ENCODE results near the gene BMP10. TPM values are rescaled to one million over a fixed set of nuclear protein-coding genes. Genes with fewer than 3 reads are reported as not detected.

The BMP10 gene
- total RNA-seq, 1 donor from 2014 or later = not detected

GRCh38 chr2:68880213-68880612, 9.0 kb upstream of the BMP10 start:
- no peaks in the 10 kb centered on the region for H3K36me3 Mint-ChIP-seq (ENCODE audit: low read depth)
- H3K27me3 Mint-ChIP-seq (ENCODE audit: low read depth) = peaks cover 5% of the 10 kb centered on the region
- no peak overlapping the region for H3K4me3 Mint-ChIP-seq (ENCODE audit: unreplicated experiment)
- H3K9me3 Mint-ChIP-seq (ENCODE audit: low read depth) = peaks cover 3% of the 10 kb centered on the region
- no peak for TF ChIP-seq CTCF (IDR thresholded peaks at IDR 0.05)
- DNase-seq (ENCODE audit: low spot score) = no peak
- no peak overlapping the region for H3K27ac Mint-ChIP-seq (ENCODE audit: unreplicated experiment)
- H3K4me1 Mint-ChIP-seq (ENCODE audit: low read depth) = no peaks in the 10 kb centered on the region

GRCh38 chr2:68879296-68879695, 8.1 kb upstream of the BMP10 start:
- peaks cover 5% of the 10 kb centered on the region for H3K27me3 Mint-ChIP-seq (ENCODE audit: low read depth)
- H3K27ac Mint-ChIP-seq (ENCODE audit: unreplicated experiment) = no peak overlapping the region
- no peak for DNase-seq (ENCODE audit: low spot score)
- no peak for TF ChIP-seq CTCF (IDR thresholded peaks at IDR 0.05)
- peaks cover 3% of the 10 kb centered on the region for H3K9me3 Mint-ChIP-seq (ENCODE audit: low read depth)
- H3K4me1 Mint-ChIP-seq (ENCODE audit: low read depth) = no peaks in the 10 kb centered on the region
- no peaks in the 10 kb centered on the region for H3K36me3 Mint-ChIP-seq (ENCODE audit: low read depth)
- no peak overlapping the region for H3K4me3 Mint-ChIP-seq (ENCODE audit: unreplicated experiment)

- H3K4me3 Mint-ChIP-seq (ENCODE audit: unreplicated experiment) = no peak overlapping the region
- H3K9me3 Mint-ChIP-seq (ENCODE audit: low read depth) = peaks cover 3% of the 10 kb centered on the region
- peaks cover 5% of the 10 kb centered on the region for H3K27me3 Mint-ChIP-seq (ENCODE audit: low read depth)
- H3K4me1 Mint-ChIP-seq (ENCODE audit: low read depth) = no peaks in the 10 kb centered on the region
- H3K36me3 Mint-ChIP-seq (ENCODE audit: low read depth) = no peaks in the 10 kb centered on the region
- no peak for TF ChIP-seq CTCF (IDR thresholded peaks at IDR 0.05)
- DNase-seq (ENCODE audit: low spot score) = no peak
- no peak overlapping the region for H3K27ac Mint-ChIP-seq (ENCODE audit: unreplicated experiment)
Measured at GRCh38 chr2:68878753-68879152, 7.6 kb upstream of the BMP10 start.

- peaks cover 5% of the 10 kb centered on the region for H3K27me3 Mint-ChIP-seq (ENCODE audit: low read depth)
- H3K27ac Mint-ChIP-seq (ENCODE audit: unreplicated experiment) = no peak overlapping the region
- no peak for DNase-seq (ENCODE audit: low spot score)
- H3K36me3 Mint-ChIP-seq (ENCODE audit: low read depth) = no peaks in the 10 kb centered on the region
- no peak overlapping the region for H3K4me3 Mint-ChIP-seq (ENCODE audit: unreplicated experiment)
- H3K9me3 Mint-ChIP-seq (ENCODE audit: low read depth) = peaks cover 3% of the 10 kb centered on the region
- TF ChIP-seq CTCF (IDR thresholded peaks at IDR 0.05) = no peak
- H3K4me1 Mint-ChIP-seq (ENCODE audit: low read depth) = no peaks in the 10 kb centered on the region
Measured at GRCh38 chr2:68878071-68878711, 7.0 kb upstream of the BMP10 start.

- H3K36me3 Mint-ChIP-seq (ENCODE audit: low read depth) = no peaks in the 10 kb centered on the region
- no peak overlapping the region for H3K27ac Mint-ChIP-seq (ENCODE audit: unreplicated experiment)
- no peak for TF ChIP-seq CTCF (IDR thresholded peaks at IDR 0.05)
- H3K27me3 Mint-ChIP-seq (ENCODE audit: low read depth) = peaks cover 3% of the 10 kb centered on the region
- peaks cover 3% of the 10 kb centered on the region for H3K9me3 Mint-ChIP-seq (ENCODE audit: low read depth)
- no peaks in the 10 kb centered on the region for H3K4me1 Mint-ChIP-seq (ENCODE audit: low read depth)
- H3K4me3 Mint-ChIP-seq (ENCODE audit: unreplicated experiment) = no peak overlapping the region
- no peak for DNase-seq (ENCODE audit: low spot score)
Measured at GRCh38 chr2:68877079-68877772, 6.0 kb upstream of the BMP10 start.
